Skeletal muscle satellite cell (primary cell): ENCODE measurements around the gene RBAK.
"Not testable (repeated sequence)": the region's sequence is repeated elsewhere in the genome, so short reads cannot be mapped to it uniquely, and the experiment has no call there.

ENCODE experiments used
- H3K27me3 ChIP-seq: 2 replicates; pipeline ENCODE4 v1.7.0; 2013; ENCODE audit warnings: low read length; ENCODE audit not compliant: control insufficient read depth, insufficient read depth
- H3K36me3 ChIP-seq: 2 replicates; pipeline ENCODE4 v1.7.0; 2013; ENCODE audit warnings: mild to moderate bottlenecking, control low read depth, low read length; ENCODE audit not compliant: insufficient read depth
- H3K4me1 ChIP-seq: 2 replicates; pipeline ENCODE4 v1.7.0; 2013; ENCODE audit warnings: low read length; ENCODE audit not compliant: control insufficient read depth, insufficient read depth
- H3K4me2 ChIP-seq: 2 replicates; pipeline ENCODE4 v1.7.0; 2013; ENCODE audit warnings: mild to moderate bottlenecking, low read length
- H3K4me3 ChIP-seq: 2 replicates; pipeline ENCODE4 v1.7.0; 2013; ENCODE audit warnings: low read length
- H3K9ac ChIP-seq: 2 replicates; pipeline ENCODE4 v1.7.0; 2013; ENCODE audit warnings: mild to moderate bottlenecking, low read depth, low read length, moderate library complexity
- H3K9me3 ChIP-seq: replicated peaks from 2 replicates; pipeline ENCODE4 v1.7.0; 2013; ENCODE audit warnings: mild to moderate bottlenecking, control low read depth, low read length

The RBAK gene

DNA sequence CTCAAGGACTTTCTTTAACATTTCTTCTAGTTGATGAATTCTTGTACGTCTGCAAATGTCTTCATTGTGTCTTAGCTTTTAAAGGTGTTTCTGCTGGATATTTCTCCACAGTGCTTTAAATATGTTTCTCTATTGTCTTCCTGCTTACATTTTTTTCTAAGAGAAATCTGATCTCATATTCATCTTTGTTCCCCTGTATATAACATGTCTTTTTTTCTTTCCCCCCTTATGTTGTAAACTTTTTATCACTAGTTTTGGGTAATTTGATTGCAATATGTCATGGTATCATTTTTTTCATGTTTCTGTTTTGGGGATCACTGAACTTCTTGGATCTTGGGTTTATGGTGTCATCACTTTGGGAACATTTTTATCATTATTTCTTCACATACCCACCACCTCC is 7.5 kb downstream of the RBAK start:
- Histone ChIP-seq H3K4me3 (no peak overlapping the region), H3K4me1 (no peaks in the 10 kb centered on the region), H3K9ac (no peak overlapping the region), H3K4me2 (no peak overlapping the region), H3K36me3 (peaks cover 36% of the 10 kb centered on the region), H3K27me3 (no peaks in the 10 kb centered on the region), H3K9me3 (peaks cover 7% of the 10 kb centered on the region)

DNA sequence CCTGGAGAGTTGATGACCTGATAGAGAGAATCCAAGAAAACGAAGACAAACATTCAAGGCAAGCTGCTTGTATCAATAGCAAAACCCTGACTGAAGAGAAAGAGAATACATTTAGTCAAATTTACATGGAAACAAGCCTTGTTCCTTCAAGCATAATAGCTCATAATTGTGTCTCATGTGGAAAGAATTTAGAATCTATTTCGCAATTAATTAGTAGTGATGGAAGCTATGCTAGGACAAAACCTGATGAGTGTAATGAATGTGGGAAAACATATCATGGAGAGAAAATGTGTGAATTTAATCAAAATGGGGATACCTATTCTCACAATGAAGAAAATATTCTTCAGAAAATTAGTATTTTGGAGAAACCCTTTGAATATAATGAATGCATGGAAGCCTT is 18.0 kb downstream of the RBAK start:
- H3K4me1 ChIP-seq, result no peaks in the 10 kb centered on the region
- H3K9ac ChIP-seq, result no peak overlapping the region
- no peak overlapping the region for H3K4me2 ChIP-seq
- peaks cover 83% of the 10 kb centered on the region for H3K36me3 ChIP-seq
- no peaks in the 10 kb centered on the region for H3K27me3 ChIP-seq
- no peak overlapping the region for H3K4me3 ChIP-seq
- H3K9me3 ChIP-seq, result peaks cover 67% of the 10 kb centered on the region

- no peaks in the 10 kb centered on the region for H3K27me3 ChIP-seq
- no peak overlapping the region for H3K4me2 ChIP-seq
- H3K9ac ChIP-seq, result no peak overlapping the region
- no peak overlapping the region for H3K4me3 ChIP-seq
- peaks cover 71% of the 10 kb centered on the region for H3K9me3 ChIP-seq
- H3K36me3 ChIP-seq, result peaks cover 76% of the 10 kb centered on the region
- H3K4me1 ChIP-seq, result no peaks in the 10 kb centered on the region
These were observed 18.9 kb downstream of the RBAK start for GRCh38 chr7:5064391-5065106.

- Histone ChIP-seq H3K4me3 (no peak overlapping the region), H3K27me3 (no peaks in the 10 kb centered on the region), H3K4me1 (no peaks in the 10 kb centered on the region), H3K4me2 (no peak overlapping the region), H3K9me3 (peaks cover 76% of the 10 kb centered on the region), H3K36me3 (peaks cover 71% of the 10 kb centered on the region), H3K9ac (no peak overlapping the region)
These were observed 19.4 kb downstream of the RBAK start for GRCh38 chr7:5065107-5065407.

DNA sequence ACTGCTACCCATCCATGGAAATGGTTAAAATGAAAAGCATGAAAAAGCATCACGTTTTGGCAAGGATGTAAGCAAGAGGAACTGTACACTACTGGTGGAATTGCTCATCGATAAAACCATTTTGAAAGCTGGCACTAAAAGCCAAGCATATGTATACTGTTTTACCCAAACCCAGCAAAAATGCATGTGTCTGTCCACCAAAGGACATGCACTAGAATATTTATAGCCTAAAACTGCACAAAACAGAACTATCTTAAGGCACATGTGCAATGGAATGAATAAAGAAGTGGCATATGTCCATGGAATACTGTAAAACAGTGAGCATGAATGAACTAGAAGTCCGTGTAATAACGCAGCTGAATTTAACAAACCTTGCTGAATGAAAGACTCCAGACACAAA is 22.9 kb downstream of the RBAK start:
- Histone ChIP-seq H3K4me3 (no peak overlapping the region), H3K27me3 (peaks cover 15% of the 10 kb centered on the region), H3K36me3 (peaks cover 41% of the 10 kb centered on the region), H3K4me2 (no peak overlapping the region), H3K9me3 (peaks cover 59% of the 10 kb centered on the region), H3K9ac (no peak overlapping the region), H3K4me1 (peaks cover 6% of the 10 kb centered on the region)

DNA sequence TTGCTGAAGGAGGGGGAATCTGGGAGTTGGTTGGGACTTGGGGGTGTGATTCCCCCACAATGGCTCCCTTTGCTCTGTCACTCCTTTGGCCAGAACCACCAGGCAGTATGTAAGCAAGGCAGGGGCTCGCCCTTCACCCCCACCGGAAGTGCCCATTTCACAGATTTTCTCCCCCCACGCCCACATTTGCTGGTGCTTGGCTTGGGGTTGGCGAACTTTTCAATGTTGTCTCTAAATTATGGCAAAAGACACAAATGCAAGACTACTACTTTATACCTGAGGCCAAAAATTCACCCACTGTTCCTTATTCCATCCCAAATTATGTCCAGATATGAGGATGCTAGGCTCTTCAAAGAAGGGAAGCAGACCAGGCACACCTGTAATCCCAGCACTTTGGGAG is 24.5 kb downstream of the RBAK start:
- H3K9ac ChIP-seq, result no peak overlapping the region
- no peak overlapping the region for H3K4me2 ChIP-seq
- H3K36me3 ChIP-seq, result peaks cover 24% of the 10 kb centered on the region
- H3K27me3 ChIP-seq, result peaks cover 18% of the 10 kb centered on the region
- H3K4me1 ChIP-seq, result peaks cover 6% of the 10 kb centered on the region
- peaks cover 43% of the 10 kb centered on the region for H3K9me3 ChIP-seq
- H3K4me3 ChIP-seq, result no peak overlapping the region

GRCh38 chr7:5075187-5075586 is 29.5 kb downstream of the RBAK start:
- H3K9ac ChIP-seq, H3K4me3 ChIP-seq, H3K36me3 ChIP-seq, H3K9me3 ChIP-seq, H3K4me2 ChIP-seq, H3K4me1 ChIP-seq: not testable (repeated sequence)
- H3K27me3 ChIP-seq, result peaks cover 22% of the 10 kb centered on the region

DNA sequence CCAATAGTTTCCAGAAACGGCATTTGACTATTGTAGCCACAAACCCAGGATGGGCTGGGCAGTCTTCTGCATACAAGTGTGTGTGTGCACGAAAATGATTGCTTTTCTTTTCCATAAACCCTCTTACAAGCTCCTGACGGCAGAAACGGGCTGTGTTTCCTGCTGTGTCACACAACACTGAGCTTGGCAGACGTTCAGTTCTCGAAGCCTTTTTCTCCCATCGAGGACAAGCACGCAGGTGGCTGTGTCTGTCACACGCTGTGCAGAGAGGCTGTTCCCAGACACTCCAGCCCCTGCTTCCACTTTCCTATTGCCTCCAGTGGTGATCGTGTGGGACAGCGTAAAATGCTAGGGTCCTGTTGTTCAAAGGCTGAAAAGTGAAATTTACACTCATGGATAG is 32.1 kb downstream of the RBAK start:
- Histone ChIP-seq H3K4me3 (no peak overlapping the region), H3K36me3 (no peaks in the 10 kb centered on the region), H3K4me2 (peak overlapping the region; percentile 45), H3K4me1 (no peaks in the 10 kb centered on the region), H3K9me3 (no peaks in the 10 kb centered on the region), H3K9ac (no peak overlapping the region), H3K27me3 (peaks cover 13% of the 10 kb centered on the region)

DNA sequence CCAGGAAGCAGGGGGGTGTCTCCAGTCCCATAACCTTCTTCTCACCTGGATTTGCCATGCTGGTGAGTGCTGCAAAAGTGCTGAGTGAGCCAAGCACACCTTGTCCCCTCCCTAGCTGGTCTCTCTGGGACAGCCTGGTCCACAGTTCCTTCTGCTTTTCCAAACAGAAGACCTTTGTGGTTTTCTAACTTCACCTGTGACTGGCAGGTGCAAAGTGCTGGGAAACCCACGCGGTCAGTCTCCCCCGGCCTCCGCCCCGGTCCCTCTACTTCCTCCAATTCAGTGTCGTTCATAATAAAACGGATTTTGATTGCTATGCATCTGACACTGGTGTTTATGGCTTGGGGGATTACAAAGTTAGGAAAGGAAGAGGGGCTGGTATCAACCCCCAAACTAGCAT is 37.1 kb downstream of the RBAK start:
- Histone ChIP-seq H3K4me1 (no peaks in the 10 kb centered on the region), H3K4me2 (no peak overlapping the region), H3K4me3 (no peak overlapping the region), H3K27me3 (peaks cover 9% of the 10 kb centered on the region), H3K9me3 (no peaks in the 10 kb centered on the region), H3K36me3 (no peaks in the 10 kb centered on the region), H3K9ac (no peak overlapping the region)

DNA sequence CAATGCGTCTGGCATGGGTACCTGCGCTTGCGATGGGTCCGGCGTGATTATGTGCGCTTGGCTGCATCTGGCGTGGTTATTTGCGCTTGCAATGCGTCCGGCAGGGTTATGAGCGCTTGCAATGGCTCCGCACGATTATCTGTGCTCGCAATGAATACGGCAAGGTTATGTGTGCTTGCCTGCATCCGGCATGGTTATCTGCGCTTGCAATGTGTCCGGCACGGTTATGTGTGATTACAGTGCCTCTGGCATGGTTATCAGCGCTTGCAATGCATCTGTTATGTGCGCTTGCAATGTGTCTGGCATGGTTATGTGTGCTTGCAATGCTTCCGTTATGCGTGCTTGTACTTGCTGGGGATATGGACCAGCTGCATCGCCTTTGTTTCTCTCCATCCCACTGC is 37.7 kb downstream of the RBAK start:
- Histone ChIP-seq H3K9me3 (no peaks in the 10 kb centered on the region), H3K9ac (no peak overlapping the region), H3K4me2 (no peak overlapping the region), H3K36me3 (no peaks in the 10 kb centered on the region), H3K4me3 (no peak overlapping the region), H3K27me3 (peaks cover 9% of the 10 kb centered on the region), H3K4me1 (no peaks in the 10 kb centered on the region)

DNA sequence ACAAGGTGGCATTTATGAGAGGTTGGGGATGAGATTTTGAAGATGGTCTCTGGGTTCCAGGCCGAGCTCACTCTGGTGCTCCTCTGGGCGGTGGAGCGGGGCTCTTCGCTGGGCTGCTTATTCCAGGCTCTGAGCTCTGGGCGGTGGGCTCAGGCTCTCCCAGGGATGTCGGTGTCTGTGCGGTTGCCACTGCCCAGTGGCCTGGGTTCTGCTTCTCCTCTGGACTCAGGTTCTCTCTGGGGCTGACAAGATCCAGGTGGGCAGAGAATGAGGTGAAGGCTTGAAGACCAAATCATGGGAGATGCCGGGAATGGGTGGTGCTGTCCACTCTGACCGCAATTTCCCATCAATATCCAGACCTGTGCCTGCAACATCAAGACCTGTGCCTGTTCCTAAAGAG is 40.6 kb downstream of the RBAK start:
- Histone ChIP-seq H3K4me3 (no peak overlapping the region), H3K36me3 (no peaks in the 10 kb centered on the region), H3K9me3 (no peaks in the 10 kb centered on the region), H3K4me2 (no peak overlapping the region), H3K27me3 (peaks cover 11% of the 10 kb centered on the region), H3K9ac (no peak overlapping the region), H3K4me1 (no peaks in the 10 kb centered on the region)

GRCh38 chr7:5088228-5088833 is 42.7 kb downstream of the RBAK start:
- H3K27me3 ChIP-seq, result peaks cover 11% of the 10 kb centered on the region
- H3K4me1 ChIP-seq, H3K4me3 ChIP-seq, H3K9ac ChIP-seq, H3K36me3 ChIP-seq, H3K4me2 ChIP-seq, H3K9me3 ChIP-seq: not testable (repeated sequence)
